ENCODE measurements around the gene RAD51B.

RAD51B gene

DNA sequence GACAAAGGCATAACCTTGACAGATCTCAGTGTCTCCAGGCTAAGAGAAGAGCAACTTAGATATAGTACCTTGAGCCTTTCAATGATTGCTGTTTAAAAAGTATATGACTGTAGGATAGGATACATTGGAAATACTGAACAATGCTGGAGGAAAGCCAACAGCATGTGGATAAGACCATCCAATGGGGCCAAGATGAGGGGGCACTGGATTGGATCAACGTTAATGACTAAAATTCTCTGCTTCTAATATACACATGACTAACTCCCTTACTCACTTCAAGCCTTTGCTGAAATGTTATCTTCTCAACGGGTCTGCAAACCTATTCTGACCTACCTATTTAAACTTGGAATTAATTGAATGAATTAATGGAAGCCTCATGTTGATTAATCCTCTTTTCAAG is 354.9 kb downstream of the RAD51B start:
- peak; percentile 17 for DNase-seq (ENCODE audit: low read depth)

DNA sequence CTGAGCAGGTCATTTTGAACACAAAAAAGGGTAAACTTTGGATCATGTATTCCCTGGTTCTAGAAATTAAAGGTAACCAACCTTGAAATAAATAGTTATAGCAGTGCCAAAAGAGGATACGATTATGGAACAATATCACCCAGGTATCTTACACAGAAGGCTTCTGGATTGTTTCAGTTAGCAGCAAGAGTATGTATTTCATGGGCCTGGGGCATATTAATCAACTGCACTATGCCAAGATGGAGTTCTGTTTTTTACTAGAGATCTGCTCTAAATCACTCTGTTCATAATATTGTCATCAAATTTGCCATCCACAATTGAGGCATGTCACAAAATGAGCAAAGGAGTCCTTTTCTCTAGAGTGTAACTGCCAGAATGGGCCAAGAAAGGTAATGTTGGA is 357.1 kb downstream of the RAD51B start:
- no peak for DNase-seq (ENCODE audit: low read depth)

DNA sequence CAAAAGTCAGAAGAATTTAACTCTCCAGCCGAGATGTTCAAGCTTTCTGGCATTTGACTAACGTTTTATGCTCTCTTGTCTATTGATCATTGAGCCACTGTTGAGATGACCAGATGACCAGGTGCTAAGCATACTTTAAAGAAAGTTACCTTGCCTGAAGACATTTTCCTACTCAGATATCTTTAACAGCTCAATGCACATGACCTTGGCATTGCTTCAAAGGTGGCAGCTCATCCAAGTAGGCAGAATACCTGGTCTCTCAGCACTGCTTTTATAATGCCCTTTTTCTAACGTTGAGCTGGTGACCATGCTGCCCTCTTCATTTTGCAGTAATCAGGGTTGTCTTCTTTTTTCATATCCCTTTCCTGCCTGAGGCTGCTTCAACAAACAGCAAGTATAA is 358.1 kb downstream of the RAD51B start:
- DNase-seq (ENCODE audit: low read depth): no peak

DNA sequence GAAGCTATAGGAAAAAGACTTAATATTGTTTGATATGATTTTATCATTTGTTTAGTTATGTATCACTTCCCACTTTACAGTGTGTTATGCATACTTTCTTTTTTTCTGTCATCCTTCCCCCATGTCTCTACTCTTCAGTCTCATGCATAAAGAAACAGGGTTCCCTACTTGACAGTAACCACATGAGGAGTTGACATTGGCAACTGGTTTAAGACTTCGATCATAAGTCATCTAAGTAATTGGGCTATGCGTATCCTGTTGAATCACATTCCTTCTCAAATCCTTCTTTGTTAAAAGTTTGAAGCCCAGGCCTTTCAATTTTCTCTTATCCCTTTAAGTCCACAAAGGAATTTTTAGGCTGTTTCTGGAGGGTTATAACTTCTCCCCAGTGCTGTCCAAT is 358.7 kb downstream of the RAD51B start:
- no peak for DNase-seq (ENCODE audit: low read depth)

DNA sequence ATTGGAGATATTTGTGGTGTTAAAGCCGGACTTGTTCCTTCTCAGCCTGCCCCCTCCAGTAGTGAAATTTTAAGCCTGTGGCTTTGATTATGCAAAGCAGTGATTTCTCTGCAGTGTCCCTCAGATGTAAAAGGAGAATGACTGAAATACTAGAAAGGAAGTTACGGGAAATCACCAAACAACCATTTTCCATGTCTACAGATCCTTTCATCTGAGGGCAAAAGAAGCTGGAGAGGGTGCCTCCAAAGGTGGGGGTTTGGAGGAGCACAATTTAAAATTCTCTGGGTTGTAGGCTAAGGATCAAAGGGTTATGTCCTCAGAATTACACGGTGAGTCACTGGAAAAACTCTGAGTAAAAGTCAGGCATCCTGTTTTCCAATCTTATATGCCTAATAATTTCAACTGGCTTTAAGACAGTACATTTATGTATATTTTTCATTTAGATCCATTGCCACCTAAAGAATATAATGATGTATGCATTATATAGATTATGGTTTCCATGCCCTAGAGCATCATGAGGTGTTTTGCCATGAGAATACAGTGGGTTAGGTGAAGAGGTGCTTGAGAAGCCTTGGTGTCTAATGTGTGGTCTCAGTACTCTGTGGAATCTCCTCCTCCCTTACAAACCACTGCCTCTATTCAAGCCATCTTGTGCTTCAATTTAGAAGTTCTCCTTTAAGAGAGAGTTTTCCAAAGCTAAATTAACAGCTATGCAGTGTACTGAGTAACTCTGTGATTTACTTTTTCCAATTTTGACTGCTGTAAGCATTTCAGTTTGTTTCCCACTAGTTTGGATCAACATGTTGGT is 362.1 kb downstream of the RAD51B start:
- DNase-seq (ENCODE audit: low read depth): peak; percentile 64

DNA sequence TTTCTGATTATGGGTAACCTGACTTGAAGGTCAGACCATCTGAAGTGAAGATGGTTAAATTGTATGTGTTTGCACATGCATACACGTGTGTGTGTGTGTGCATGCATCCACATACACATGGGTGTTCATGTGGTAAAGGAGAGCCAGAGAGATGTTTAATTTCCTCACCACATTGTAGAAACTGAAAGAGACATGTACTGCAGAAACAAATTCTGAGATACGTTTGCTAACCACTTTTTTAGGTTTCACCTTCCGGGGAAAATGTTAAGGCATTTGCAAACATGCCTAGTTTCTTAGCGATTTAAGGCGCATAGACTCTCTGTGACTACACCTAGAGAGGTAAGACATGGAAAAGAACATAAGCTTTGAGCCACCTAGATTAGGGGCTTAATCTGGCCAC is 362.9 kb downstream of the RAD51B start:
- no peak for DNase-seq (ENCODE audit: low read depth)

DNA sequence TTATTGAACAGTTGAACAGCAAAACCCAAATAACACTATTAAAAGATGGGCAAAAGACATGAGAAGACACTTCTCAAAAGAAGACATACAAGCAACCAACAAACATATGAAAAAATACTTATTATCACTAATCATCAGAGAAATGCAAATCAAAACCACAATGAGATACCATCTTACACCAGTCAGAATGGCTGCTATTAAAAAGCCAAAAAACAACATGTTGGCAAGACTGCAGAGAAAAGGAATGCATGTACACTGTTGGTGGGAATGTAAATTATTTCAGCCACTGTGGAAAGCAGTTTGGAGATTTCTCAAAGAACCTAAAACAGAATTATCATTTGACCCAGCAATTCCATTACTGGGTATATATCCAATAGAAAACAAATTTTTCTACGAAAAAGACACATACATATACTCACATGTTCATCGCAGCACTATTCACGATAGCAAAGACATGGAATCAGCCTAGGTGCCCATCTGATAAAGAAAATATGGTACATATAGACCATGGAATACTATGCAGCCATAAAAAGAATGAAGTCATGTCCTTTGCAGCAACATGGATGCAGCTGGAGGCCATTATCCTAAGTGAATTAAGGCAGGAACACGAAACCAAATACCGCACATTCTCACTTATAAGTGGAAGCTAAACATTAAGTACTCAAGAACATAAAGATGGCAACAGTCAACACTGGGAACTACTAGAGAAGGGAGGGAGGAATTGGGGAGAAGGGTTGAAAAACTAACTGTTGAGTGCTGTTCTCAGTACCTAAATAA is 367.1 kb downstream of the RAD51B start:
- DNase-seq (ENCODE audit: low read depth): peak; percentile 80

- DNase-seq (ENCODE audit: low read depth): no peak
These were observed 368.6 kb downstream of the RAD51B start for GRCh38 chr14:68188174-68188573.

GRCh38 chr14:68190032-68190431 is 370.5 kb downstream of the RAD51B start:
- DNase-seq (ENCODE audit: low read depth): no peak

DNA sequence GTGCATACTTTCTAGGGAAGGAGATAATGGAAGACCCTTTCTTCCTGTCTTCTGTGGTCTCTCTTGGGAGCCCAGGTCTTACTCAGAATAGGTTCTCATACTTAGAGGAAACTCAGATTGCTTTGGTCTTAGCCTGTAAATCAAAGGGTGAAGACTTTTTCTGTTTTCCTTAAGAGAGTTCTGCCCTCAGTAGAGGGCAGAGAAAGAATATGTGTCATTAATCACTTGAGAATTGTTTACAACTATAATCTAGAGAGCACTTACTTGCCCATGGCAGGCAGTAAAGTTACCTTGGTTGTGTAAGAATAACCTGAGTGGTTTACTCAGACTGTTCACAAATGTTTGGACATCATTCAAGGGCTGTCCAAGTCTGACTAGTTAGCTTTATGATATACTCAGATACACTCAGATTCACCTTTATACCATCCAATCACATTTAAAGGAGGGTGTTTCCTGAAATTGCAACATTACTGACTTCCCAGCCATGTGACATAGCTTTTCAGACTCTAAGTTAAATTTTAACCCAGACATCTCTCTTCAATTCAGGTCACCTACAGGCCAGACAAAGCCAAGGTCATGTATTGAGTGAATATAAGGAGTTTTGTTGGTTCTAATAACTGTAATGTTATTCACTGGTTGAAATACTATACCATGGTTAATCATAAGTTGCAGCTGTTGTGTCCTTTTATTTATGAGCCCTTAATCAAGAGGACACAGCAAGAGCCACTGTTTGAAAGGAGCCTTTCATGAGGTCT is 372.2 kb downstream of the RAD51B start:
- peak; percentile 91 for DNase-seq (ENCODE audit: low read depth)

DNA sequence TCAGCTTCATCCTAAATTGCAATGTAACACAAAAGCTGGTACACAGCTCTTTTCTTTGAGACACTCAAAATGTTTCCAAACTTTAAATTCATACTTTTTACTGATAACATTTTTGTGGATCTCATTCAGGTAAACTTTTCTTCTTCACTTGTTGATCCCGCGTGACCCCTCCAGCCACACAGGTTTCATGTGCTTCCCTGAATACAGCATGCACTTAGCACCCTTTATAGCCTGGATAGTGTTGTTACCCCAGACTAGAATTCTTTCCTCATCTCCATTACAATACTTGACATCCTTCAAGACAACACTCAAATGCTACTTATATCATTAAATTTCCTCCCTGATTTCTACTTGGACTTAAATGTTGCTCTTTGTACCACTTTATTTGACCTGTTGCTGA is 373.4 kb downstream of the RAD51B start:
- no peak for DNase-seq (ENCODE audit: low read depth)

DNA sequence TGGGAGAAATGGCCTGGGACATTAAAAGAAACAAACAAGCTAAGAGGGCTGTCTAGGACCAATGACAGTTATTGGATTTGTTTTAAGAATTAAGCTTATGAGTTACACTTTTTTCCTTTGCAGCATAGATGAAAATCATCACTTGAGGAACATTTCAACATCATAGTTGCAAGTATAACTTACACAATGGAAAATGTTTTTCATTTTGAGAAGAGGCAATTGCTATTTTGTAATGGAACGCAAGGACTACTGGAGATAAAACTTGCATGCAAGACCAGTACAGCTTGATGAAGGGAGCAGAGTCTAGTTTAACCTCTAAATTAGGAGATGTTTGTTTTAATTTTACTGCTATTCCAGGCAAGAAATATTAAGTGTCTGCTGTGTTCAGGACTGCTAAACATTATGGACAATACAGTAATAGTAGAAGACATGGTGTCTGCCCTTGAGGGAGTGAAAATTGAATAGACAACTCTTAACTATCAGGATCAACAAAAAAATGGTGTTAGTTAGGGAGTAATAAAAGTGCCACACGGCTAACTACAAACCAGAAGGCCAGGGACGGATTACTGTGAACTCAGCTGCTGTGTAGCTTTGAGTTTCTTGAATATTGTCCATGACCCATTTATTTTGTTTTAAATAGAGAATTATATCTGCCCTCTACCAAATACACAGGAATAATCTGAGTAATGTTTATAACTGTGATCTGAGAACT is 374.5 kb downstream of the RAD51B start:
- DNase-seq (ENCODE audit: low read depth): peak; percentile 62

DNA sequence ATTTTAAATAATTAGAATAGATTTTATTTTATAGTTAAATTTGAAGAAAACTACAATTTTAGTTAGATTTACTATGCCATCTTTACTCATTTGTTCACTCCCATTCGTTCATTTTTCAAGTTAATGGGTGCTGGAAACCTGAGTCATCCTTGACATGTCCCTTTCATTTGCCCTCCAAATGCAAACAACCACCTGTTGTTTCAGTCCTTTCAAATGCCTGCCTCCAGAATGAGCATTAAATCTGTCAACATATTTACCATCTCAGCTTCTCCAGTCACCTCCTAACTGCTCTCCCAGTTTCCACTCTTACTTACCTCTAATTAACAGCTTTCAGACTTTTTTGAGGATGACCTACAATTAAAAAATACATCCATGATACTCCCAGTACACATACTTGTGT is 375.5 kb downstream of the RAD51B start:
- DNase-seq (ENCODE audit: low read depth): no peak

DNA sequence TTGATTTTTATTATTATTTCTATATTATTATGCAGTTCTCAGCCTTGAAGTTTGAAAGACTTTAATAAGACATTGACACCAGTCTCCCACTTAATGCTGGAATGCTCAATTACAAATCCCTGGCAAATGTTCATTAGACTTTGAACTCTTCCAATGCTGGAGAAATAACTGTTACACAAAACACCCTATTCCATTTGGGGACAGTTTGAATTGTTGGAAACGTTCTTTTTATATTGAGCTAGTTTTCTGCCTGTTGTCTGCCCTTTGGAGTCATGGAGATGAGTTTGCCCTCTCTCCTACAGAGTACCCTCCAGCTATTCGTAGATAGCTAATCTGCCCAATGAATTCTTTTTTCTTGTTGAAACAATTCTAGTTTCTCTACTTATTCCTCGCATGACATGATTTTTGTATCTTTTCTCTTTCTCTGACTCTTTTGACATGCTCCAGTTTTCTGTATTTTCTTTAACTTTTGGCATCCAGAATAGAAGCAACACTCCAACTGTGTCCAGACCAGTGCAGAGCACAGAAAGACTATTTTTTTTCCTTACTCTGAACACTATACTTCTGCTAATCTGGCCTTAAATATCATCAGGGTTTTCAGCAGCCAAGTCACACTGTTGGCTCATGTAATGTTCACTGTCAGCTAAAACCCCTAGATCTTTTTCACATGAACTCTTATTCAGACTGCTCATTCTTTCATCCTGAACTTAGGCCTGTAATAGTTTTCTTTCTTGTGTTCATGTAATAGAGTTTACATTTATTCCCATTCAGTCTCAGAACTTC is 379.3 kb downstream of the RAD51B start:
- DNase-seq (ENCODE audit: low read depth): no peak

DNA sequence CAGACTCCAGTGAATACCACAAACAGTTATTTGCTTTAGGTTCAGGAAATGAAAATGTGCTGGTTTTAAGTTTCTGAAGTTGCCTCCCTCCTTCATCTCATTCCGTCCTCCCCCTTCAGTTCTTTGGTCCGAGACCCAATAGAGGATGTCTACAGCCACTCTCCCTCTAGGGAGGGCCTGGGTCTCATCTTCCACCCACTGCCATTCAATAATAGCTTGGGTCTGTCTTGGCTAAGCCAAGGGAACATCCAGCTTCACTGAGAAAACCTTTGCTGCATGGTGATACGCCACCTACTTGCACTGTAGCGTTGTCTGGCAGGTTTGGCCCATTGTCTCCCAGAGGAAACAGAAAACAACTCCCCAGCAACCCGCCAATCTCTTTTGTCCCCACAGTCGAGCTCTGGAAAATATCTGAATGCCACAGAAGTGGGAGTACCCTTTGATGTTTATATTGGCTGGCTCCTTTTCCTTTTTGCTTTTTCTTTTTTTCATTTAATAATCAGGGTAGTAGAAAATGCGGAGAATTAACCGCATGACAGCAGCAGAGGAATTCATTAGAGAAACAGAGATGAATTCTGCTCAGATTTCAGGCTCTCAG is 380.1 kb downstream of the RAD51B start:
- DNase-seq (ENCODE audit: low read depth): peak; percentile 71

DNA sequence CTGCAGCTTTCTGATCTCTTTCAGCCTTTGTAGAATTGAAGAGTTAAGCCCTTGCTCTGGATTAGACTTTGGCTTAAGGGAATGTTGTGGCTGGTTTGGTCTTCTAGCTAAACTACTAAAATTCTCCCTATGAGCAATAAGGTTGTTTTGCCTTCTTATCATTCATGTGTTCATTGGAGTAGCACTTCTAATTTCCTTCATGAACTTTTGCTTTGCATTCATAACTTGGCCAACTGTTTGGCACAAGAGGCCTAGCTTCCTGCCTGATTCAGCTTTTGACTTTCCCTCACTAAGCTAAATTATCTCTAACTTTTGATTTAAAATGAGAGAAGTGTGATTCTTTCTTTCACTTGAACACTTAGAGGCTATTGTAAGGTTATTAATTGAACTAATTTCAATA is 384.3 kb downstream of the RAD51B start:
- no peak for DNase-seq (ENCODE audit: low read depth)

GRCh38 chr14:68208218-68208617 is 388.6 kb downstream of the RAD51B start:
- DNase-seq (ENCODE audit: low read depth): no peak

DNA sequence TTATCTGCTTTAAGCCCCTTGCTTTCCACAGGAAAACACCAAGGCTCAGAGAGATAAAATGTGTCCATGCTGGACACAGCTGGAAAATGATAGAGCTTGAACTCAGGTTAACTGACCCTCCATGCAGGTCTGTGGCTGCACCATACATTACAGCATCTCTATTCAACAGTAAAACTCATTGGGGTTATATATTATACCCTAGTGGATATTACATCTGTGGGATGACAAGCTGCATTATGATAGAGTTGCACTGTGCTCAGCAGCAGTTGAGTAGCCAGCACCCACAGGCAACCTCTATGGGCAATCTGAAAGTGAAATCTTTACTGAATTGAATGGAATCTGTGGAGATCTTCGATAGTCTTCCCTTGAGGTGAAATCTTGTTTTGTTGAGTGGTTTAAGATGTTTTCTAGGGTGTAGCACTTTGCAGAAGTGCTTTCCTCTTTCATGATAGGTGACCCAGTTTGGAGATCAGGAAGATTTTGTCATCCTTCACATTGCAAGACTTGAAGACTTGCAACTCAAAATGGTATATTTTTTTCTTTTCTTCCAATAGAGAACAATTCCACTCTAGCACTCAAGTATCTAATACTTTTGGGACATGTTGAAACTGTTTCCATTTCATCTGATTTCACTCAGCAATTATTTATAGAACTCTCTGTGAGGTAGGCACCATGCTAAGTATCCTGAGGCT is 389.2 kb downstream of the RAD51B start:
- DNase-seq (ENCODE audit: low read depth): no peak

DNA sequence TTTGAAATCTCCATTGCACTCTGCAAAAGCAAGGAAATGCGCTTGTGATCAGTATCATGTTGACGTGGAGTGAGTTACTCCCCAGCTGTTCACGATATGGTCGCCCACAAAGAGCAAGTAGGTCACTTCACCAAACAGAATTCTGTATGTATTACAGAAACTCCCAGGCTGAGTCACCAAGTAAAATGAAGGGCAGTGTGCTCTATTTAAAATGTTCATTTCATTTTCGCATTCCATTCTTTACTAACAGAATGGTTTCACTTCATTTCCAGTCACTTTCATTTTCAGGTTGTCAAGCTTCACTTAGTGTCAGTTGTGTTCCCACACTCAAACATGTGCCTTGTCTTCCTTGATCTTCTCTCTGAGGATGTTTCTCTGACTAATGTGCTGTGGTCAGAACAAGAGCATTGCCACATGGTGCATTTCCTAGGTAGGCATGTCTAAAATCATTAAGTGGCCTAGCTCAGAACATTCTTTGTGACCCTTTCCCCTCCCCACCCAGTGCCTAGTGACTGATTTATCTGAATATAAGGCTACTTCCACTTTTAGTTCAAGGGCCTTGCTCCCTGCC is 391.2 kb downstream of the RAD51B start:
- DNase-seq (ENCODE audit: low read depth): peak; percentile 99

DNA sequence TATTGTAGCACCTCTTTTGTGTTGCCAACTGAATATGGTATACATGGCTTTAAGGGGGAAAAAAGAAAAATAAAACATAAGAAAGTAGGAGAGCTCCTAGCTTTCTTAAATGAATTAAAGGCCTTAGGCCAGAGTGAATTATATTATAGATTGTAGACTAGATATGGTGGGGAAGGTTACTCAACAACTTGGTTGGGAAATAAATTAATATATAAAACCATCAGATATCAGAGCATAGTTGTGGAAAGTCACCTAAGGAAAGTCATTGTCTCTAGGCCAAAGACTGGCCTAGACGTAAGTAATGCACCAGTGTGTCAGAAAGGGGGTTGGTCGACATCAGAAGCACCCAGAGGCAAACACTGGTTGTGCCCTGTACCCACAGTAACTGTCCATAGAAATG is 391.8 kb downstream of the RAD51B start:
- DNase-seq (ENCODE audit: low read depth): no peak

Data from iris pigment epithelial cell (primary cell).